CD14-positive monocyte (primary cell): Measurements from ENCODE around the gene ERGIC1. TPM values are rescaled to one million over a fixed set of nuclear protein-coding genes. Genes with fewer than 3 reads are reported as not detected.

Experiments used
- DNase-seq, 3 donors: peaks; one replicate each; pipeline ENCODE4 v3.0.0-alpha.2; 2011 to 2022
- H2AFZ ChIP-seq: 2 replicates; pipeline ENCODE4 v1.6.0; 2012; ENCODE audit warnings: mild to moderate bottlenecking, low read depth, low read length, inconsistent platforms; ENCODE audit not compliant: insufficient read depth, poor library complexity, severe bottlenecking
- H3K27ac ChIP-seq, 2 donors: 1 replicate in 1 of 2; 2 replicates in 1 of 2; pipeline ENCODE4 v1.5.1; 2012 to 2013; ENCODE audit warnings: low read length in 2 of 2, control low read depth in 1 of 2, inconsistent platforms in 1 of 2, low read depth in 1 of 2, mild to moderate bottlenecking in 1 of 2
- H3K27me3 ChIP-seq, 2 donors: one replicate each; pipeline versions ENCODE4 v1.6.0 to v1.6.1; 2011 to 2013; ENCODE audit warnings: low read length in 2 of 2; ENCODE audit not compliant: control insufficient read depth in 2 of 2, insufficient read depth in 2 of 2
- H3K36me3 ChIP-seq, 2 donors: replicated peaks in 1 of 2; 1 replicate in 1 of 2; 2 replicates in 1 of 2; pipeline versions ENCODE4 v1.5.1 to v1.6.1; 2012 to 2013; ENCODE audit warnings: low read length in 2 of 2, control low read depth in 1 of 2, inconsistent platforms in 1 of 2, mild to moderate bottlenecking in 1 of 2; ENCODE audit not compliant: insufficient read depth in 2 of 2, control insufficient read depth in 1 of 2
- H3K4me1 ChIP-seq, 2 donors: 1 replicate in 1 of 2; 2 replicates in 1 of 2; pipeline versions ENCODE4 v1.5.1 to v1.6.1; 2012 to 2013; ENCODE audit warnings: low read length in 2 of 2, control low read depth in 1 of 2, inconsistent platforms in 1 of 2, mild to moderate bottlenecking in 1 of 2, moderate library complexity in 1 of 2; ENCODE audit not compliant: insufficient read depth in 2 of 2, control insufficient read depth in 1 of 2
- H3K4me2 ChIP-seq: replicated peaks from 2 replicates; pipeline ENCODE3; 2012; ENCODE audit warnings: low read length, moderate library complexity, mild to moderate bottlenecking; ENCODE audit not compliant: poor library complexity, severe bottlenecking; ENCODE audit errors: extremely low read depth
- H3K4me3 ChIP-seq, 3 experiments: fragments of 200-600 bp in 1 of 3; sonication (generic) in 1 of 3; replicated peaks in 1 of 3; 1 replicate in 2 of 3; 2 replicates in 1 of 3; pipeline ENCODE4 v1.5.1; 2011 to 2013; ENCODE audit warnings: low read length in 3 of 3, mild to moderate bottlenecking in 3 of 3, control low read depth in 2 of 3, low read depth in 2 of 3, inconsistent platforms in 1 of 3, moderate library complexity in 1 of 3
- H3K79me2 ChIP-seq: 2 replicates; pipeline ENCODE4 v1.6.0; 2012; ENCODE audit warnings: mild to moderate bottlenecking, control low read depth, inconsistent platforms, low read length, moderate library complexity; ENCODE audit not compliant: insufficient read depth
- H3K9ac ChIP-seq: 2 replicates; pipeline ENCODE4 v1.6.0; 2017; ENCODE audit warnings: low read length, mild to moderate bottlenecking; ENCODE audit not compliant: insufficient read depth, poor library complexity, severe bottlenecking
- H3K9me3 ChIP-seq, 2 donors: replicated peaks in 1 of 2; 1 replicate in 1 of 2; 2 replicates in 1 of 2; pipeline versions ENCODE4 v1.5.1 to v1.6.1; 2012 to 2013; ENCODE audit warnings: low read length in 2 of 2, control low read depth in 1 of 2; ENCODE audit not compliant: control insufficient read depth in 1 of 2, insufficient read depth in 1 of 2
- H4K20me1 ChIP-seq: 2 replicates; pipeline ENCODE4 v1.6.0; 2012; ENCODE audit warnings: mild to moderate bottlenecking, low read length, control low read depth, moderate library complexity; ENCODE audit not compliant: insufficient read depth
- H3K27ac Mint-ChIP-seq, 7 donors: one replicate each; pipeline ENCODE4 v1.8.0; 2020; ENCODE audit warnings: mild to moderate bottlenecking in 7 of 7, mixed read lengths in 7 of 7, moderate library complexity in 6 of 7, inconsistent platforms in 2 of 7
- H3K27me3 Mint-ChIP-seq, 3 donors: one replicate each; pipeline ENCODE4 v1.8.0; 2021 to 2022; ENCODE audit warnings: low read depth in 3 of 3, mild to moderate bottlenecking in 3 of 3, mixed read lengths in 3 of 3, moderate library complexity in 3 of 3, inconsistent platforms in 1 of 3
- H3K36me3 Mint-ChIP-seq, 2 donors: one replicate each; pipeline ENCODE4 v1.8.0; 2020; ENCODE audit warnings: mixed read lengths in 2 of 2, inconsistent platforms in 1 of 2, mild to moderate bottlenecking in 1 of 2
- H3K4me1 Mint-ChIP-seq: one replicate; pipeline ENCODE4 v1.8.0; 2020; ENCODE audit warnings: mild to moderate bottlenecking, mixed read lengths
- H3K4me3 Mint-ChIP-seq, 2 donors: one replicate each; pipeline ENCODE4 v1.8.0; 2020; ENCODE audit warnings: mild to moderate bottlenecking in 2 of 2, mixed read lengths in 2 of 2, moderate library complexity in 1 of 2
- H3K9me3 Mint-ChIP-seq, 7 donors: one replicate each; pipeline ENCODE4 v1.8.0; 2020 to 2022; ENCODE audit warnings: mixed read lengths in 7 of 7, mild to moderate bottlenecking in 6 of 7, moderate library complexity in 6 of 7, inconsistent platforms in 2 of 7
- CTCF ChIP-seq: fragments of 200-600 bp; IDR thresholded peaks from one replicate; pipeline ENCODE4 v1.8.0; 2022; ENCODE audit warnings: antibody characterized with exemption, mild to moderate bottlenecking
- WGBS: methylation state at CpG from one replicate; pipeline ENCODE4 v1.1.5; 2013; ENCODE audit warnings: missing lambda C conversion rate; ENCODE audit not compliant: insufficient coverage; 5-methylcytosine and 5-hydroxymethylcytosine counted together
- intact Hi-C, 2 donors: fragments of 100-400 bp; cut with micrococcal nuclease; formaldehyde crosslinking; loops; one replicate each; pipeline versions ENCODE4 v1.15.0 to v1.15.1; 2023
- polyA plus RNA-seq, 3 donors: library from polyadenylated mRNA; depleted of rRNA in 1 of 3; unstranded in 2 of 3; stranded (reverse) in 1 of 3; fragments of 300-500 nt in 2 of 3; fragments of >200 nt in 1 of 3; fragmentation: Illumina TruSeq in 2 of 3; gene quantifications; 1 replicate in 2 of 3; 2 replicates in 1 of 3; pipeline ENCODE4 v1.2.3, GENCODE V29; 2012 to 2021

ERGIC1 gene
- polyA plus RNA-seq, 3 donors: 28.3 to 76.2 (median 34.1) TPM

GRCh38 chr5:172945151-172945550, 111.1 kb downstream of the ERGIC1 start:
- intact Hi-C loops: no loop called here

GRCh38 chr5:172946146-172946545, 112.1 kb downstream of the ERGIC1 start:
- Histone ChIP-seq H3K9ac (no peak overlapping the region), H3K4me2 (no peak overlapping the region), H2AFZ (no peak overlapping the region), H3K4me3 (no peak overlapping the region), H3K36me3 (peaks cover 9 to 28% of the 10 kb centered on the region in 2 donors), H3K27ac (no peak overlapping the region), H3K4me1 (no peaks in the 10 kb centered on the region), H3K79me2 (no peaks in the 10 kb centered on the region), H3K27me3 (no peaks in the 10 kb centered on the region), H3K9me3 (no peaks in the 10 kb centered on the region), H4K20me1 (no peaks in the 10 kb centered on the region)
- intact Hi-C loops: no loop called here
- Mint-ChIP-seq H3K9me3 (no peaks in the 10 kb centered on the region), H3K27me3 (peaks cover 0 to 4% (median 2%) of the 10 kb centered on the region in 3 donors), H3K27ac (peak overlapping the region in 3 of 7 donors; percentile 18 to 59 (median 35)), H3K4me3 (no peak overlapping the region), H3K4me1 (no peaks in the 10 kb centered on the region), H3K36me3 (peaks cover 49 to 52% of the 10 kb centered on the region in 2 donors)
- DNase-seq: no peak
- WGBS: 96% methylated on average over 7 of the region's 7 CpGs
- TF ChIP-seq CTCF: no peak

More at GRCh38 chr5:172945151-172945550, 111.1 kb downstream of the ERGIC1 start:
- no peak overlapping the region for H2AFZ ChIP-seq
- no peaks in the 10 kb centered on the region for H3K9me3 Mint-ChIP-seq
- no peaks in the 10 kb centered on the region for H3K27me3 ChIP-seq
- H3K4me3 Mint-ChIP-seq: no peak overlapping the region
- WGBS: 96% methylated on average over 6 of the region's 6 CpGs
- no peaks in the 10 kb centered on the region for H4K20me1 ChIP-seq
- no peaks in the 10 kb centered on the region for H3K4me1 ChIP-seq
- DNase-seq: no peak
- no peak for TF ChIP-seq CTCF
- peaks cover 0 to 4% (median 2%) of the 10 kb centered on the region in 3 donors for H3K27me3 Mint-ChIP-seq
- no peaks in the 10 kb centered on the region for H3K9me3 ChIP-seq
- no peak overlapping the region for H3K9ac ChIP-seq
- peaks cover 53 to 54% of the 10 kb centered on the region in 2 donors for H3K36me3 Mint-ChIP-seq
- no peak overlapping the region for H3K27ac ChIP-seq
- H3K4me3 ChIP-seq: no peak overlapping the region
- no peak overlapping the region for H3K4me2 ChIP-seq
- no peaks in the 10 kb centered on the region for H3K4me1 Mint-ChIP-seq
- H3K27ac Mint-ChIP-seq: no peak overlapping the region
- H3K36me3 ChIP-seq: peaks cover 6 to 38% of the 10 kb centered on the region in 2 donors
- H3K79me2 ChIP-seq: no peaks in the 10 kb centered on the region
